Liver (tissue), 9 donors: ENCODE measurements around the gene ARFGAP1. TPM values are rescaled to one million over a fixed set of nuclear protein-coding genes. Genes with fewer than 3 reads are reported as not detected.

Experiments used
- DNase-seq: peaks from one replicate; pipeline ENCODE4 v3.0.0-alpha.2; 2017; ENCODE audit warnings: low spot score
- H3K27ac ChIP-seq, 2 donors: one replicate each; pipeline ENCODE4 v1.7.0; 2013; ENCODE audit warnings: inconsistent platforms in 2 of 2, low read length in 2 of 2, control low read depth in 1 of 2, low read depth in 1 of 2, mild to moderate bottlenecking in 1 of 2
- H3K27me3 ChIP-seq, 4 donors: one replicate each; pipeline versions ENCODE4 v1.6.1 to v1.7.0; 2013; ENCODE audit warnings: low read length in 3 of 4, inconsistent platforms in 1 of 4, mild to moderate bottlenecking in 1 of 4, moderate library complexity in 1 of 4; ENCODE audit not compliant: control insufficient read depth in 4 of 4, insufficient read depth in 4 of 4
- H3K36me3 ChIP-seq, 4 donors: one replicate each; pipeline versions ENCODE4 v1.6.1 to v1.7.0; 2013; ENCODE audit warnings: low read length in 3 of 4, mild to moderate bottlenecking in 3 of 4, low read depth in 1 of 4, moderate library complexity in 1 of 4; ENCODE audit not compliant: control insufficient read depth in 4 of 4, insufficient read depth in 3 of 4
- H3K4me1 ChIP-seq, 4 donors: one replicate each; pipeline versions ENCODE4 v1.6.1 to v1.7.0; 2013; ENCODE audit warnings: low read length in 3 of 4, mild to moderate bottlenecking in 3 of 4, moderate library complexity in 1 of 4; ENCODE audit not compliant: control insufficient read depth in 4 of 4, insufficient read depth in 4 of 4
- H3K4me3 ChIP-seq, 3 donors: one replicate each; pipeline versions ENCODE4 v1.6.1 to v1.7.0; 2013; ENCODE audit warnings: low read length in 3 of 3, control low read depth in 1 of 3, low read depth in 1 of 3, mild to moderate bottlenecking in 1 of 3
- H3K9ac ChIP-seq, 2 donors: one replicate each; pipeline ENCODE4 v1.7.0; 2013; ENCODE audit warnings: low read length in 2 of 2, mild to moderate bottlenecking in 2 of 2, moderate library complexity in 2 of 2, control low read depth in 1 of 2, low read depth in 1 of 2
- H3K9me3 ChIP-seq, 4 donors: one replicate each; pipeline versions ENCODE4 v1.6.1 to v1.7.0; 2013; ENCODE audit warnings: low read length in 3 of 4; ENCODE audit not compliant: control insufficient read depth in 4 of 4
- ATF3 ChIP-seq: IDR thresholded peaks from 2 replicates; pipeline ENCODE4 v1.6.1; 2016; ENCODE audit warnings: antibody characterized with exemption
- EGR1 ChIP-seq, 2 donors: IDR thresholded peaks; 2 replicates each; pipeline ENCODE4 v1.6.1; 2016 to 2018; ENCODE audit warnings: antibody characterized with exemption in 2 of 2, low read depth in 2 of 2
- FOXA1 ChIP-seq: IDR thresholded peaks from 2 replicates; pipeline ENCODE4 v1.6.1; 2016; ENCODE audit warnings: antibody characterized with exemption
- FOXA2 ChIP-seq: IDR thresholded peaks from 2 replicates; pipeline ENCODE4 v1.6.1; 2016; ENCODE audit warnings: antibody characterized with exemption
- GABPA ChIP-seq, 2 donors: IDR thresholded peaks in 1 of 2; conservative IDR thresholded peaks in 1 of 2; 2 replicates each; pipeline ENCODE4 v1.6.1; 2016; ENCODE audit warnings: antibody characterized with exemption in 2 of 2, mild to moderate bottlenecking in 1 of 2, moderate library complexity in 1 of 2
- HNF4A ChIP-seq, 2 donors: conservative IDR thresholded peaks; 2 replicates each; pipeline ENCODE4 v1.6.1; 2016; ENCODE audit warnings: antibody characterized with exemption in 2 of 2, mild to moderate bottlenecking in 2 of 2
- HNF4G ChIP-seq: IDR thresholded peaks from 2 replicates; pipeline ENCODE4 v1.6.1; 2016; ENCODE audit warnings: antibody characterized with exemption
- JUND ChIP-seq, 2 donors: IDR thresholded peaks; 2 replicates each; pipeline ENCODE4 v1.6.1; 2016; ENCODE audit warnings: antibody characterized with exemption in 2 of 2
- NR2F2 ChIP-seq: IDR thresholded peaks from 2 replicates; pipeline ENCODE4 v1.6.1; 2016; ENCODE audit warnings: antibody characterized with exemption
- RAD21 ChIP-seq, 2 donors: IDR thresholded peaks; 2 replicates each; pipeline ENCODE4 v1.6.1; 2016; ENCODE audit warnings: antibody characterized with exemption in 2 of 2, mild to moderate bottlenecking in 2 of 2
- REST ChIP-seq: IDR thresholded peaks from 2 replicates; pipeline ENCODE4 v1.6.1; 2016; ENCODE audit warnings: antibody characterized with exemption, mild to moderate bottlenecking
- RXRA ChIP-seq, 2 donors: IDR thresholded peaks; 2 replicates each; pipeline ENCODE4 v1.6.1; 2017 to 2018; ENCODE audit warnings: antibody characterized with exemption in 2 of 2, mild to moderate bottlenecking in 1 of 2
- SP1 ChIP-seq: IDR thresholded peaks from 2 replicates; pipeline ENCODE4 v1.6.1; 2018; ENCODE audit warnings: antibody characterized with exemption, mild to moderate bottlenecking
- TAF1 ChIP-seq: conservative IDR thresholded peaks from 2 replicates; pipeline ENCODE4 v1.6.1; 2016; ENCODE audit warnings: antibody characterized with exemption, mild to moderate bottlenecking
- YY1 ChIP-seq: IDR thresholded peaks from 2 replicates; pipeline ENCODE4 v1.6.1; 2016; ENCODE audit warnings: antibody characterized with exemption, mild to moderate bottlenecking
- WGBS: extraction: QIAGEN DNeasy Blood & Tissue Kit; methylation state at CpG from one replicate; pipeline ENCODE4 v1.1.7; 2013; 5-methylcytosine and 5-hydroxymethylcytosine counted together
- polyA plus RNA-seq, 2 donors: library from polyadenylated mRNA; stranded (reverse) in 1 of 2; unstranded in 1 of 2; fragments of 200-250 nt in 1 of 2; fragments of >200 nt in 1 of 2; fragmentation: Nextera tagmentation in 1 of 2; extraction: Ambion mirVana in 1 of 2; gene quantifications; one replicate each; pipeline versions ENCODE4 v1.2.1 to v1.2.3, GENCODE V29; 2013 to 2015
- total RNA-seq, 2 donors: library from RNA; depleted of rRNA; stranded (reverse); fragments of >200 nt; gene quantifications; one replicate each; pipeline ENCODE4 v1.2.3, GENCODE V29; 2014
- TF ChIP-seq, protein P1 (sequence below): IDR thresholded peaks from 2 replicates; pipeline ENCODE4 v1.6.1; 2016; ENCODE audit warnings: antibody characterized with exemption
- TF ChIP-seq, protein P2 (sequence below): fragments of 150-350 bp; IDR thresholded peaks from 2 replicates; pipeline ENCODE4 v1.5.1; 2017; ENCODE audit warnings: improper control_type of control experiment, low read depth, low read length; ENCODE audit not compliant: missing input control
- donor health status: healthy.
- donor health status: healthy.
- donor health status: healthy.
- donor health status: healthy.
- donor health status: healthy.

The ARFGAP1 gene
- total and polyA plus RNA-seq, 4 donors, result 11.2 to 29.7 (median 21.8) TPM

GRCh38 chr20:63239431-63239830, 33.2 kb upstream of the ARFGAP1 start (continued):
- TF ChIP-seq REST (no peak), FOXA1 (no peak), JUND (IDR thresholded peaks at IDR 0.05) (no peak)

- WGBS, result 91% methylated on average over 11 of the region's 11 CpGs
- TF ChIP-seq SP1, result no peak
- no peak for TF ChIP-seq FOXA2
- no peak for TF ChIP-seq RXRA (IDR thresholded peaks at IDR 0.05)
- no peak for TF ChIP-seq ATF3
- TF ChIP-seq, protein P1, sequence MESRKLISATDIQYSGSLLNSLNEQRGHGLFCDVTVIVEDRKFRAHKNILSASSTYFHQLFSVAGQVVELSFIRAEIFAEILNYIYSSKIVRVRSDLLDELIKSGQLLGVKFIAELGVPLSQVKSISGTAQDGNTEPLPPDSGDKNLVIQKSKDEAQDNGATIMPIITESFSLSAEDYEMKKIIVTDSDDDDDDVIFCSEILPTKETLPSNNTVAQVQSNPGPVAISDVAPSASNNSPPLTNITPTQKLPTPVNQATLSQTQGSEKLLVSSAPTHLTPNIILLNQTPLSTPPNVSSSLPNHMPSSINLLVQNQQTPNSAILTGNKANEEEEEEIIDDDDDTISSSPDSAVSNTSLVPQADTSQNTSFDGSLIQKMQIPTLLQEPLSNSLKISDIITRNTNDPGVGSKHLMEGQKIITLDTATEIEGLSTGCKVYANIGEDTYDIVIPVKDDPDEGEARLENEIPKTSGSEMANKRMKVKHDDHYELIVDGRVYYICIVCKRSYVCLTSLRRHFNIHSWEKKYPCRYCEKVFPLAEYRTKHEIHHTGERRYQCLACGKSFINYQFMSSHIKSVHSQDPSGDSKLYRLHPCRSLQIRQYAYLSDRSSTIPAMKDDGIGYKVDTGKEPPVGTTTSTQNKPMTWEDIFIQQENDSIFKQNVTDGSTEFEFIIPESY, result no peak
- TF ChIP-seq FOXA1, result no peak
- no peak for TF ChIP-seq NR2F2
- H3K4me1 ChIP-seq, result no peaks in the 10 kb centered on the region
- H3K4me3 ChIP-seq, result no peak overlapping the region
- no peak overlapping the region for H3K27ac ChIP-seq
- no peak overlapping the region for H3K9ac ChIP-seq
- no peaks in the 10 kb centered on the region for H3K27me3 ChIP-seq
- H3K9me3 ChIP-seq, result no peaks in the 10 kb centered on the region
- no peak for DNase-seq
- no peaks in the 10 kb centered on the region for H3K36me3 ChIP-seq
Observed at GRCh38 chr20:63240004-63240403, 32.6 kb upstream of the ARFGAP1 start.

- Histone ChIP-seq H3K27me3 (no peaks in the 10 kb centered on the region), H3K4me1 (no peaks in the 10 kb centered on the region), H3K9me3 (no peaks in the 10 kb centered on the region), H3K4me3 (no peak overlapping the region), H3K9ac (no peak overlapping the region), H3K36me3 (no peaks in the 10 kb centered on the region), H3K27ac (no peak overlapping the region)
- WGBS, result 41% methylated on average over 11 of the region's 11 CpGs
- no peak for TF ChIP-seq EGR1 (IDR thresholded peaks at IDR 0.05; ENCODE audit: low read depth in 2 of 2)
- no peak for TF ChIP-seq SP1
- no peak for TF ChIP-seq RXRA (IDR thresholded peaks at IDR 0.05)
- TF ChIP-seq JUND (IDR thresholded peaks at IDR 0.05), result no peak
- no peak for TF ChIP-seq RAD21 (IDR thresholded peaks at IDR 0.05)
- no peak for TF ChIP-seq HNF4G
- TF ChIP-seq GABPA (IDR thresholded peaks at IDR 0.05 in 1 of 2, conservative IDR thresholded peaks at IDR 0.05 in 1 of 2), result no peak
- no peak for TF ChIP-seq TAF1
- no peak for TF ChIP-seq FOXA2
- TF ChIP-seq YY1, result no peak
- TF ChIP-seq ATF3, result no peak
- TF ChIP-seq HNF4A (conservative IDR thresholded peaks at IDR 0.05), result no peak
- TF ChIP-seq NR2F2, result no peak
- TF ChIP-seq, protein P2, sequence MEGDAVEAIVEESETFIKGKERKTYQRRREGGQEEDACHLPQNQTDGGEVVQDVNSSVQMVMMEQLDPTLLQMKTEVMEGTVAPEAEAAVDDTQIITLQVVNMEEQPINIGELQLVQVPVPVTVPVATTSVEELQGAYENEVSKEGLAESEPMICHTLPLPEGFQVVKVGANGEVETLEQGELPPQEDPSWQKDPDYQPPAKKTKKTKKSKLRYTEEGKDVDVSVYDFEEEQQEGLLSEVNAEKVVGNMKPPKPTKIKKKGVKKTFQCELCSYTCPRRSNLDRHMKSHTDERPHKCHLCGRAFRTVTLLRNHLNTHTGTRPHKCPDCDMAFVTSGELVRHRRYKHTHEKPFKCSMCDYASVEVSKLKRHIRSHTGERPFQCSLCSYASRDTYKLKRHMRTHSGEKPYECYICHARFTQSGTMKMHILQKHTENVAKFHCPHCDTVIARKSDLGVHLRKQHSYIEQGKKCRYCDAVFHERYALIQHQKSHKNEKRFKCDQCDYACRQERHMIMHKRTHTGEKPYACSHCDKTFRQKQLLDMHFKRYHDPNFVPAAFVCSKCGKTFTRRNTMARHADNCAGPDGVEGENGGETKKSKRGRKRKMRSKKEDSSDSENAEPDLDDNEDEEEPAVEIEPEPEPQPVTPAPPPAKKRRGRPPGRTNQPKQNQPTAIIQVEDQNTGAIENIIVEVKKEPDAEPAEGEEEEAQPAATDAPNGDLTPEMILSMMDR, result no peak
- no peak for DNase-seq
Observed at GRCh38 chr20:63241272-63241671, 31.3 kb upstream of the ARFGAP1 start.
